Measurements from ENCODE around the gene TMEM209. TPM values are rescaled to one million over a fixed set of nuclear protein-coding genes. Genes with fewer than 3 reads are reported as not detected.

Gene TMEM209
- total and polyA plus RNA-seq, 5 donors: 5.2 to 9.8 (median 9.1) TPM

DNA sequence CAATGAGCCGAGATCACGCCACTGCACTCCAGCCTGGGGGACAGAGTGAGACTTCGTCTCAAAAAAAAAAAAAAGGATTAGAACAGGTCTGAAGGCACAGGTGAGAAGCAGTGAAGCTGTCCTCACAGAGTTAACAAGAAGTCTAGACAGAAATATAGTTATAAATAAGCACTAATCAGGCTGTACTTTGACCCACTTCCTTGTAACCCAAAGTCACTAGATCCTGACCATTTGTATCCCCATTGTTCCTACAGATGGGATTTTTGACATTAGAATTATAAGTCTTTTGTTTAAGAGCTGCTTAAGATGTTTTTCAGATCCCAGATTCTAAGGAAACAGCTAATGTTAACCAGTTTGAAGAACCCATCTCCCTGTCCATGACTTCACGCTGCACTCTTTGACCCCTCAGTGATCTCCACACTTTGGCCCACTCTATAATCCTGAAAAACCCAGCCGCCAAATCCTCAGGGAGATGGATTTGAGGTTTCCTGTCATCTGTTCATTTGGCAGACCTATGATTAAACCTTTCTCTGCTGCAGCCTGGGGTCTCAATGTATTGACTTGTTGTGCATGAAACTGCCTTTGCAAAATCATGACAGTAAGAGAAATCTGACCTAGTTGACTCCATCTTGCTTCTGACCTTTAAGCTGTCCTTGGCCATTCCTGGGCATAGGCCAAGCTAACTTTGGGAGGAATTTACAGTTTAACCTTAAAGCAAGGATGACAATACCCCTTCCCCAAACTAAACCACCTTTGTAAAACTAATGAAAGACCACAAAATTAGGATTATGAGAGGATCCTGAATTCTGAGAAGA is 13.8 kb upstream of the TMEM209 start:
- WGBS: 84% methylated on average over 5 of the region's 5 CpGs
- Histone ChIP-seq H3K27ac (ENCODE audit: low read length) (no peak overlapping the region), H3K4me3 (ENCODE audit: low read length) (no peak overlapping the region), H3K9me3 (ENCODE audit: control insufficient read depth, low read length) (no peaks in the 10 kb centered on the region), H3K4me1 (ENCODE audit: control insufficient read depth, insufficient read depth, low read length) (no peaks in the 10 kb centered on the region), H3K27me3 (ENCODE audit: control insufficient read depth, insufficient read depth) (no peaks in the 10 kb centered on the region)
- ATAC-seq (no peak), DNase-seq (no peak)
- intact Hi-C loops (cut with DNase I): no loop called here

GRCh38 chr7:130216750-130217149 is 11.5 kb upstream of the TMEM209 start:
- 55% methylated on average over 1 of the region's 1 CpG for WGBS
- Histone ChIP-seq H3K27ac (ENCODE audit: low read length) (no peak overlapping the region), H3K4me1 (ENCODE audit: control insufficient read depth, insufficient read depth, low read length) (no peaks in the 10 kb centered on the region), H3K27me3 (ENCODE audit: control insufficient read depth, insufficient read depth) (no peaks in the 10 kb centered on the region), H3K9me3 (ENCODE audit: control insufficient read depth, low read length) (no peaks in the 10 kb centered on the region), H3K4me3 (ENCODE audit: low read length) (no peak overlapping the region)
- ATAC-seq: no peak
- DNase-seq: no peak
- intact Hi-C loops (cut with DNase I): no loop called here

DNA sequence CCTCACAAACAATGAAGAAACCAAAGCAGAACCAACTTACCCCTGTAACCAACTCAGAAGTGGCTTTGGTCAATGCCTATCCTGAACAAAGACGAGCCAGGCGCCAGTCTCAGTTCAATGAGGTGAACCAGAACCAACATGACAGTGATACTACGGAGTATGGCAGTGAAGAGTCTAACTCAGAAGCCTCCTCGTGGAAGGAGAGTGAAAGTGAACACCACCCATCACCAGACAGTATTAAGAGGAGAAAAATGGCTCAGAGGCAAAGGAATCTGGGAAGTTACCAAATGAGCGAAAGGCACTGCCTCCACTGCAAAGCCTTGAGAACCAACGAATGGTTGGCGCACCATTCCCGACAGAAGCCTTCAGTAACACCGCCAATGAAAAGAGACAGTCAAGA is 10.8 kb upstream of the TMEM209 start:
- no peak for ATAC-seq

GRCh38 chr7:130213828-130214227 is 8.6 kb upstream of the TMEM209 start:
- H3K27ac ChIP-seq (ENCODE audit: low read length): no peak overlapping the region
- ATAC-seq: no peak
- no peaks in the 10 kb centered on the region for H3K27me3 ChIP-seq (ENCODE audit: control insufficient read depth, insufficient read depth)
- no peak for DNase-seq
- no peaks in the 10 kb centered on the region for H3K4me1 ChIP-seq (ENCODE audit: control insufficient read depth, insufficient read depth, low read length)
- intact Hi-C loops (cut with DNase I): no loop called here
- no peaks in the 10 kb centered on the region for H3K9me3 ChIP-seq (ENCODE audit: control insufficient read depth, low read length)
- H3K4me3 ChIP-seq (ENCODE audit: low read length): no peak overlapping the region
- WGBS: 84% methylated on average over 1 of the region's 1 CpG

More for the DNA sequence above, 10.8 kb upstream of the TMEM209 start:
- Histone ChIP-seq H3K4me3 (ENCODE audit: low read length) (no peak overlapping the region), H3K27ac (ENCODE audit: low read length) (no peak overlapping the region), H3K9me3 (ENCODE audit: control insufficient read depth, low read length) (no peaks in the 10 kb centered on the region), H3K27me3 (ENCODE audit: control insufficient read depth, insufficient read depth) (no peaks in the 10 kb centered on the region), H3K4me1 (ENCODE audit: control insufficient read depth, insufficient read depth, low read length) (no peaks in the 10 kb centered on the region)
- DNase-seq: no peak
- WGBS: 87% methylated on average over 9 of the region's 9 CpGs
- intact Hi-C loops (cut with DNase I): no loop called here

- intact Hi-C loops (cut with DNase I): no loop called here
Observed at GRCh38 chr7:130210181-130210935, 5.2 kb upstream of the TMEM209 start.

GRCh38 chr7:130208516-130208915 is 3.3 kb upstream of the TMEM209 start:
- Histone ChIP-seq H3K9me3 (ENCODE audit: control insufficient read depth, low read length) (no peaks in the 10 kb centered on the region), H3K4me1 (ENCODE audit: control insufficient read depth, insufficient read depth, low read length) (no peaks in the 10 kb centered on the region), H3K4me3 (ENCODE audit: low read length) (no peak overlapping the region), H3K27ac (ENCODE audit: low read length) (no peak overlapping the region), H3K27me3 (ENCODE audit: control insufficient read depth, insufficient read depth) (no peaks in the 10 kb centered on the region)
- no peak for ATAC-seq
- intact Hi-C loops (cut with DNase I): no loop called here
- WGBS: 84% methylated on average over 2 of the region's 2 CpGs
- DNase-seq: no peak

More at GRCh38 chr7:130210181-130210935, 5.2 kb upstream of the TMEM209 start:
- Histone ChIP-seq H3K27me3 (ENCODE audit: control insufficient read depth, insufficient read depth) (no peaks in the 10 kb centered on the region), H3K9me3 (ENCODE audit: control insufficient read depth, low read length) (no peaks in the 10 kb centered on the region), H3K27ac (ENCODE audit: low read length) (no peak overlapping the region), H3K4me3 (ENCODE audit: low read length) (no peak overlapping the region), H3K4me1 (ENCODE audit: control insufficient read depth, insufficient read depth, low read length) (no peaks in the 10 kb centered on the region)
- 72% methylated on average over 5 of the region's 5 CpGs for WGBS
- DNase-seq (no peak), ATAC-seq (no peak)

- DNase-seq: no peak
- intact Hi-C loops (cut with DNase I): no loop called here
- Histone ChIP-seq H3K9me3 (ENCODE audit: control insufficient read depth, low read length) (no peaks in the 10 kb centered on the region), H3K27me3 (ENCODE audit: control insufficient read depth, insufficient read depth) (no peaks in the 10 kb centered on the region), H3K27ac (ENCODE audit: low read length) (no peak within 1 kb of the TSS), H3K4me3 (ENCODE audit: low read length) (no peak within 1 kb of the TSS), H3K4me1 (ENCODE audit: control insufficient read depth, insufficient read depth, low read length) (no peaks in the 10 kb centered on the region)
- no peak for ATAC-seq
Observed at GRCh38 chr7:130207642-130208041, 2.4 kb upstream of the TMEM209 start, which contains the start of gene SSMEM1. SSMEM1 (plus strand) TSS chr7:130207860; CDS start chr7:130207911, 51 bp downstream.

DNA sequence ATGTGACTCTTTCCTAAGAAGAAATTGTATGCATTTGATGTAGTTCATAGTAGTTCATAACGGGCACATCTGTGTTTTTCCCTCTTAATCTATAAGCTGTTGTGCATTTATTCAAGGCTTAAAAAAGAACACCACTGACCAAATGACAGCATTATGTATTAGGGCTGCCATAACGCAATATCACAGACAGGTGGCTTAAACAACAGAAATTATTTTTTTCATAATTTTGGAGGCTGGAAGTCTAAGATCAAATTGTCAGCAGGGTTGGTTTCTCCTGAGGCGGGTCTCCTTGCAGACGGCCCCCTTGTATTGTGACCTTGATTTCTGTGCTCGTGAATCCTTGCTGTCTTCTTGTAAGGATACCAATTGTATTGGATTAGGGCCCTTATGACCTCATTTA is 1.8 kb upstream of the TMEM209 start:
- no peak overlapping the region for H3K27ac ChIP-seq (ENCODE audit: low read length)
- intact Hi-C loops (cut with DNase I): no loop called here
- no peak for ATAC-seq
- H3K4me3 ChIP-seq (ENCODE audit: low read length): no peak overlapping the region
- H3K4me1 ChIP-seq (ENCODE audit: control insufficient read depth, insufficient read depth, low read length): no peaks in the 10 kb centered on the region
- 86% methylated on average over 5 of the region's 5 CpGs for WGBS
- H3K27me3 ChIP-seq (ENCODE audit: control insufficient read depth, insufficient read depth): no peaks in the 10 kb centered on the region
- DNase-seq: no peak
- H3K9me3 ChIP-seq (ENCODE audit: control insufficient read depth, low read length): no peaks in the 10 kb centered on the region

DNA sequence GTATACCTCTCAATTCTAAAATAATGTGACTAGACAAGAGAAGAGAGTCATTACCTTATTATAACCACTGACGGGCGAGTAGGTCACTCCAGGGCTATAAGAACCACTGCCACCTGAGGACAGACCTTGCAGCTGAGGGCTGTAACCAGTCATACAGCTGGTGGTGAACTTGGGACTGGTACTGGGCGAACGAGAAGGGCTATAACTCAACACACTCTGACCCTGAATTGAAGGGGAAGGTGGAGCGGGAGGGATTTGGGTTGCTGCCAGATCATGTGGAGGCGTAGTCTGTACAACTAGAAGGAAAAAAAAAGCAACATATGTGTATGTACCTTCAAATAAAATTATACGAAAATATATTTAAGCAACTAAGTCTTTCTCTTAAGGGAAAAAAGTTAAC is 3.4 kb downstream of the TMEM209 start:
- WGBS: 84% methylated on average over 7 of the region's 7 CpGs
- intact Hi-C loops (cut with DNase I): no loop called here
- Histone ChIP-seq H3K4me1 (ENCODE audit: control insufficient read depth, insufficient read depth, low read length) (no peaks in the 10 kb centered on the region), H3K4me3 (ENCODE audit: low read length) (no peak overlapping the region), H3K27ac (ENCODE audit: low read length) (no peak overlapping the region), H3K27me3 (ENCODE audit: control insufficient read depth, insufficient read depth) (no peaks in the 10 kb centered on the region), H3K9me3 (ENCODE audit: control insufficient read depth, low read length) (no peaks in the 10 kb centered on the region)
- ATAC-seq (no peak), DNase-seq (no peak)

DNA sequence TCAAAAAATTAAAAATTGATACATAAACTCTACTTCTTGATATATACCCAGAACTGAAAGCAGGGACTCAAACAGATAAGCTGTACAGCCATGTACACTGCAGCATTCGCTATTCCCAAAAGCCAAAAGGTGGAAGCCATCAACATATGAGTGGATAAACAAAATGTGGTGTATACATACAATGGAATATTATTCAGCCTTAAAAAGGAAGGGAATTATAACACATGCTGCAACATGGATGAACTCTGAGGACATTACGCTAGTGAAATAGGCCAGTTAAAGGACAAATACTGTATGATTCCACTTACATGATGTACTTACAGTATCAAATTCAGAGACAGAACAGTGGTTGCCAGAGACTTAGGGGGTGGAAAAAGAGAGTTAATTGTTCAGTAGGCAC is 8.1 kb downstream of the TMEM209 start:
- DNase-seq: no peak
- Histone ChIP-seq H3K9me3 (ENCODE audit: control insufficient read depth, low read length) (no peaks in the 10 kb centered on the region), H3K27me3 (ENCODE audit: control insufficient read depth, insufficient read depth) (no peaks in the 10 kb centered on the region), H3K4me1 (ENCODE audit: control insufficient read depth, insufficient read depth, low read length) (no peaks in the 10 kb centered on the region), H3K4me3 (ENCODE audit: low read length) (no peak overlapping the region), H3K27ac (ENCODE audit: low read length) (no peak overlapping the region)
- intact Hi-C loops (cut with DNase I): no loop called here
- no peak for ATAC-seq
- 76% methylated on average over 2 of the region's 2 CpGs for WGBS

DNA sequence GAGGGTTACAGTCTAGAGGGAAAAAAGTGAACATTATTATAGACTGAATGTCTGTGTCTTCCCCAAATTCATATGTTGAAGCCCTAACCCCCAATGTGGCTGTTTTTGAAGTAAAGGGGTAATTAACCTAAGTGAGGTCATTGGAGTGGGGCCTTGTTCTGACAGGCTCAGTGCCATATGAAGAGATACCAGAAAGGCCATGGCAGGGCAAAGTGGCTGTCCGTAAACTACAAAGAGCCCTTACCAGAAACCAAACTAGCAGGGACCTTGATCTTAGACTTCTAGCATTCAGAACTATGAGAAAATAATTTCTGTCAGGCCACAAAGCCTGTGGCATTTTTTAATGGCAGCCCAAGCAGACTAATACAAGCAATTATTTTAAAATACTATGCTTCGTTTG is 8.7 kb downstream of the TMEM209 start:
- intact Hi-C loops (cut with DNase I): no loop called here
- 97% methylated on average over 2 of the region's 2 CpGs for WGBS

More for the DNA sequence above, 8.7 kb downstream of the TMEM209 start:
- DNase-seq: no peak
- no peaks in the 10 kb centered on the region for H3K27me3 ChIP-seq (ENCODE audit: control insufficient read depth, insufficient read depth)
- H3K4me3 ChIP-seq (ENCODE audit: low read length): no peak overlapping the region
- no peak overlapping the region for H3K27ac ChIP-seq (ENCODE audit: low read length)
- no peaks in the 10 kb centered on the region for H3K9me3 ChIP-seq (ENCODE audit: control insufficient read depth, low read length)
- no peak for ATAC-seq
- no peaks in the 10 kb centered on the region for H3K4me1 ChIP-seq (ENCODE audit: control insufficient read depth, insufficient read depth, low read length)

All from right cardiac atrium (tissue), 5 donors.